Heart right ventricle (tissue), 16 donors: ENCODE data around the gene FOXQ1. TPM values are rescaled to one million over a fixed set of nuclear protein-coding genes. Genes with fewer than 3 reads are reported as not detected.

ENCODE experiments used
- ATAC-seq, 8 donors: fragments of 200-7000 bp; cut with Tn5 transposase; one replicate each; pipeline ENCODE4 v1.9.1; 2020; ENCODE audit warnings: mild to moderate bottlenecking in 8 of 8, moderate library complexity in 8 of 8, moderate number of reproducible peaks in 1 of 8
- DNase-seq, 2 donors: peaks; one replicate each; pipeline ENCODE4 v3.0.0-alpha.2; 2020
- H3K27ac ChIP-seq, 10 donors: fragments of 200-600 bp; sonication (generic) in 2 of 10; one replicate each; pipeline versions ENCODE4 v1.5.0 to v1.8.0; 2020 to 2022; ENCODE audit warnings: mild to moderate bottlenecking in 3 of 10
- H3K27me3 ChIP-seq, 7 donors: fragments of 200-600 bp; one replicate each; pipeline ENCODE4 v1.8.0; 2021 to 2022; ENCODE audit warnings: mild to moderate bottlenecking in 2 of 7
- H3K36me3 ChIP-seq, 9 donors: fragments of 200-600 bp; sonication (generic) in 1 of 9; one replicate each; pipeline versions ENCODE4 v1.5.0 to v1.8.0; 2020 to 2022; ENCODE audit warnings: mild to moderate bottlenecking in 2 of 9
- H3K4me1 ChIP-seq, 9 donors: fragments of 200-600 bp; sonication (generic) in 1 of 9; one replicate each; pipeline versions ENCODE4 v1.5.0 to v1.8.0; 2020 to 2022; ENCODE audit warnings: mild to moderate bottlenecking in 4 of 9
- H3K4me3 ChIP-seq, 10 donors: fragments of 200-600 bp; sonication (generic) in 2 of 10; one replicate each; pipeline versions ENCODE4 v1.5.0 to v1.8.0; 2020 to 2022; ENCODE audit warnings: mild to moderate bottlenecking in 7 of 10, moderate library complexity in 2 of 10
- H3K9me3 ChIP-seq, 11 donors: fragments of 200-600 bp in 10 of 11; sonication (generic) in 2 of 11; one replicate each; pipeline versions ENCODE4 v1.5.0 to v1.8.0; 2013 to 2022; ENCODE audit warnings: mild to moderate bottlenecking in 2 of 11, control low read depth in 1 of 11, moderate library complexity in 1 of 11
- CTCF ChIP-seq, 9 donors: fragments of 200-600 bp; sonication (generic) in 2 of 9; IDR thresholded peaks; one replicate each; pipeline versions ENCODE4 v1.5.0 to v1.8.0; 2021 to 2022; ENCODE audit warnings: antibody characterized with exemption in 9 of 9, mild to moderate bottlenecking in 5 of 9, moderate library complexity in 1 of 9
- WGBS, 2 donors: extraction: QIAGEN DNeasy Blood & Tissue Kit; methylation state at CpG; one replicate each; pipeline ENCODE4 v1.1.7; 2013; ENCODE audit warnings: inconsistent platforms in 1 of 2; 5-methylcytosine and 5-hydroxymethylcytosine counted together
- intact Hi-C, 10 donors: fragments of 100-400 bp; cut with DNase I; formaldehyde crosslinking; loops; one replicate each; pipeline versions ENCODE4 v1.11.1 to v1.14.2; 2022
- polyA plus RNA-seq, 2 donors: library from polyadenylated mRNA; stranded (reverse); fragments of 200-250 nt; gene quantifications; one replicate each; pipeline ENCODE4 v1.2.3, GENCODE V29; 2013
- total RNA-seq, 10 donors: library from RNA; stranded (reverse); fragmentation: NEBNext Ultra II Directional in 3 of 10; extraction: Animal tissue kit (Norgen Biotek cat#: 25700) in 3 of 10; gene quantifications; one replicate each; pipeline versions ENCODE4 v1.2.1 to v1.2.4, GENCODE V29; 2021 to 2023
- donor health status: Arrhythmogenic right ventricular cardiomyopathy.
- donor health status: ischemic (EF 13 %, LVEDD 7.1; RV severe dilation, severe dysfunction).
- donor health status: healthy with polysubstance abuse.
- donor health status: DM: no; HTN: yes; CAD: no.
- donor health status: DM: no; HTN: no; CAD: no.
- donor health status: ischemic (EF 25% LVEDD 6.9; RV normal size, moderate dysfunction).
- donor health status: ischemic (EF 25% LVEDD 5.7; RV mildly dilated, moderate dysfunction).
- donor health status: healthy.
- donor health status: DM: yes; HTN: yes; CAD: no.
- donor health status: Ischemic cardiomyopathy.
- donor health status: ischemic (EF 35%, LVEDD 5.7; RV mildly dilated, moderate dysfunction).
- donor health status: nonischemic (EF 11% LVEDD 7.7; RV severe dilation, severe dysfunction).
- donor health status: DM: yes; HTN: yes; CAD: no.
- donor health status: PGD.
- donor health status: ischemic (EF 29% LVEDD 5.4; RV normal size, mild dysfunction).
- donor health status: nonischemic (EF 23%, LVEDD 6.1; RV moderate dilation, normal function).

FOXQ1 gene
- total and polyA plus RNA-seq, 12 donors, result not detected

DNA sequence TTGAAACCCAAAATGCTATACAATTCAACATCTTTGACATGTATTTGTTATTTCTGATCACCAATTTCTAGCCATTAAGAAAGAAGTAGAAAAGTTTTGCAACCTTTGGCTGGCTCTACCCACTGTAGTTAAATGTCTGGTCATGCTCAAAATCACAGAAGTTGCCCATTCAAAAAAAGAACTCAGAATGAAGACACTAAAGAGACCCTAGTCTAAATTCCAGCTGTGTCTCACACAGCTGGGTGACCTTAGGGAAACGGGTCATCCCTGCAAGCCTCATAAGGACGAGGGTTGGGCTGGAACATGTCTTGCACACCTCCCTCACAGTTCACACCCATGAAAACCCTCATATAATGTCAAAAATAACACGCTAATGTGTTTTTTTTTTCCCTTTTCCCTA lies 10.3 kb downstream of the FOXQ1 start:
- H3K27me3 ChIP-seq, result peaks cover 0 to 40% (median 30%) of the 10 kb centered on the region in 7 donors
- H3K9me3 ChIP-seq, result no peaks in the 10 kb centered on the region
- no peak overlapping the region for H3K4me3 ChIP-seq
- no peaks in the 10 kb centered on the region for H3K4me1 ChIP-seq
- H3K36me3 ChIP-seq, result no peaks in the 10 kb centered on the region
- WGBS, 2 donors, result 53 to 56% methylated on average over 3 of the region's 3 CpGs
- no peak for ATAC-seq
- intact Hi-C loops, result no loop called here
- TF ChIP-seq CTCF (IDR thresholded peaks at IDR 0.05), result no peak
- H3K27ac ChIP-seq, result no peak overlapping the region
- DNase-seq, result no peak

DNA sequence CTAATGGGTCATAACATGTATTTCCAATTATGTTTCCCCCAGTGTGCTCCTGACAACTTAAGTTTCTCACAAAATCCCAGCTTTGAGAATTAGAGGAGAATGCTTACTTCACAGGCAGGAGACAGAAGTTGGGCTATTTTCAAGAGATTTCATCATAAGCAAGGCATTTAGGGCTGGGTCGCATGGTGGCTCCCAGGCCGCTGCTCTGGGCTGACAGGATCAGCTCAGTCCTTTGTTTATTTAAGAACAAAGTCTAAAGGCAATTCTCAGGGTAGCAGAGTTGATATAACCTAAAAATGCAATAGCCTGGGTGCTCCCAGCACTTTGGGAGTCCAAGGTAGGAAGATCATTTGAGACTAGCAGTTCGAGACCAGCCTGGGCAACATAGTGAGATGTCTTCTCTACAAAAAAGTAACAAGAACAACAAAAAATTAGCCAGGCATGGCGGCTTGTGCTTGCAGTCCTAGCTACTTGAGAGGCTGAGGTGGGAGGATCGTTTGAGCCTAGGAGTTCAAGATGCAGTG lies 10.9 kb downstream of the FOXQ1 start:
- 69 to 73% methylated on average over 5 of the region's 5 CpGs for WGBS, 2 donors
- no peak overlapping the region for H3K27ac ChIP-seq
- H3K4me1 ChIP-seq, result no peaks in the 10 kb centered on the region
- no peak overlapping the region for H3K4me3 ChIP-seq
- no peak for DNase-seq
- H3K9me3 ChIP-seq, result no peaks in the 10 kb centered on the region
- peak in 3 of 8 donors; percentile 42 to 68 (median 61) for ATAC-seq
- intact Hi-C loops, result no loop called here
- H3K27me3 ChIP-seq, result peaks cover 0 to 41% (median 35%) of the 10 kb centered on the region in 7 donors
- TF ChIP-seq CTCF (IDR thresholded peaks at IDR 0.05), result no peak
- H3K36me3 ChIP-seq, result no peaks in the 10 kb centered on the region

DNA sequence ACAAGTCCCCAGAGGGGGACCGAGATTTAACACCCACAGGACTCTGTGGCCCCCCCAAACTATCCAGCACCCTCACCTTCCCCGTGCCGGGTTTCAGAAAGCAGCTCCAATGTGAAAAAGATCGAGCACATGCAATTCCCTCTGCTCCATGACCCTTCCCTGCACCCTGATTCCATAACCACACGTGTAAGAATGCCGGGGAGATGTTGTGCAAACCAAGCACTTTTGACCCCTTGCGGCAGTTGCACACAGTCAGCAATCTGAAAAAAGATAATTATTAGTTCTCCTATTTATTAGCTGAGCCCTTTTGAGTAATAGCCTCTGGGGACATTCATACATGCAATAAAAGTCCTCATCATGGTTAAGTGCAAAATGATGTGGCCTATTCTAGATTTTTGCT lies 13.0 kb downstream of the FOXQ1 start:
- DNase-seq (no peak), ATAC-seq (no peak)
- Histone ChIP-seq H3K4me3 (no peak overlapping the region), H3K9me3 (peaks cover 0 to 5% (median 0%) of the 10 kb centered on the region in 11 donors), H3K27me3 (peaks cover 0 to 52% (median 37%) of the 10 kb centered on the region in 7 donors), H3K27ac (no peak overlapping the region), H3K36me3 (no peaks in the 10 kb centered on the region), H3K4me1 (no peaks in the 10 kb centered on the region)
- intact Hi-C loops, result no loop called here
- TF ChIP-seq CTCF (IDR thresholded peaks at IDR 0.05), result no peak
- 80 to 93% methylated on average over 7 of the region's 7 CpGs for WGBS, 2 donors

GRCh38 chr6:1325461-1326309 lies 13.8 kb downstream of the FOXQ1 start:
- ATAC-seq (peak in 1 of 8 donors; percentile 41), DNase-seq (no peak)
- 79 to 82% methylated on average over 6 of the region's 6 CpGs for WGBS, 2 donors
- Histone ChIP-seq H3K27ac (no peak overlapping the region), H3K36me3 (no peaks in the 10 kb centered on the region), H3K4me1 (no peaks in the 10 kb centered on the region), H3K4me3 (no peak overlapping the region), H3K9me3 (peaks cover 0 to 13% (median 0%) of the 10 kb centered on the region in 11 donors), H3K27me3 (peaks cover 0 to 56% (median 37%) of the 10 kb centered on the region in 7 donors)
- TF ChIP-seq CTCF (IDR thresholded peaks at IDR 0.05), result no peak
- intact Hi-C loops, result no loop called here
